Rectal smooth muscle tissue (tissue), 1 donor: ENCODE measurements around the gene SCN11A.

ENCODE experiments used
- H3K27ac ChIP-seq: one replicate; pipeline ENCODE4 v1.7.0; 2013; ENCODE audit warnings: low read depth, low read length, inconsistent platforms
- H3K27me3 ChIP-seq: one replicate; pipeline ENCODE4 v1.7.0; 2013; ENCODE audit warnings: low read length; ENCODE audit not compliant: control insufficient read depth, insufficient read depth
- H3K36me3 ChIP-seq: one replicate; pipeline ENCODE4 v1.7.0; 2013; ENCODE audit warnings: low read length; ENCODE audit not compliant: control insufficient read depth, insufficient read depth
- H3K4me1 ChIP-seq: one replicate; pipeline ENCODE4 v1.7.0; 2013; ENCODE audit warnings: low read length; ENCODE audit not compliant: control insufficient read depth, insufficient read depth
- H3K4me3 ChIP-seq: one replicate; pipeline ENCODE4 v1.7.0; 2013; ENCODE audit warnings: low read length
- H3K9ac ChIP-seq: one replicate; pipeline ENCODE4 v1.7.0; 2013; ENCODE audit warnings: low read length

The SCN11A gene

GRCh38 chr3:39088889-39089288 is 37.1 kb upstream of the SCN11A start:
- H3K27ac ChIP-seq, result no peak overlapping the region
- H3K27me3 ChIP-seq, result no peaks in the 10 kb centered on the region
- no peak overlapping the region for H3K9ac ChIP-seq
- H3K36me3 ChIP-seq, result peaks cover 34% of the 10 kb centered on the region
- no peak overlapping the region for H3K4me3 ChIP-seq
- no peaks in the 10 kb centered on the region for H3K4me1 ChIP-seq

GRCh38 chr3:39088456-39088855 is 36.7 kb upstream of the SCN11A start:
- peaks cover 33% of the 10 kb centered on the region for H3K36me3 ChIP-seq

GRCh38 chr3:39086144-39086543 is 34.4 kb upstream of the SCN11A start:
- Histone ChIP-seq H3K4me1 (no peaks in the 10 kb centered on the region), H3K27ac (no peak overlapping the region), H3K9ac (no peak overlapping the region), H3K36me3 (peaks cover 28% of the 10 kb centered on the region), H3K4me3 (no peak overlapping the region), H3K27me3 (no peaks in the 10 kb centered on the region)

More at GRCh38 chr3:39088456-39088855, 36.7 kb upstream of the SCN11A start:
- Histone ChIP-seq H3K4me3 (no peak overlapping the region), H3K4me1 (no peaks in the 10 kb centered on the region), H3K9ac (no peak overlapping the region), H3K27ac (no peak overlapping the region), H3K27me3 (no peaks in the 10 kb centered on the region)

GRCh38 chr3:39082666-39083313 is 31.0 kb upstream of the SCN11A start:
- Histone ChIP-seq H3K36me3 (peaks cover 15% of the 10 kb centered on the region), H3K9ac (no peak overlapping the region), H3K4me1 (no peaks in the 10 kb centered on the region), H3K27ac (no peak overlapping the region), H3K27me3 (no peaks in the 10 kb centered on the region), H3K4me3 (no peak overlapping the region)

GRCh38 chr3:39080026-39080425 is 28.3 kb upstream of the SCN11A start:
- no peak overlapping the region for H3K9ac ChIP-seq
- peaks cover 16% of the 10 kb centered on the region for H3K36me3 ChIP-seq
- no peak overlapping the region for H3K4me3 ChIP-seq
- H3K27me3 ChIP-seq, result no peaks in the 10 kb centered on the region
- no peaks in the 10 kb centered on the region for H3K4me1 ChIP-seq
- H3K27ac ChIP-seq, result no peak overlapping the region

- peaks cover 18% of the 10 kb centered on the region for H3K36me3 ChIP-seq
- no peaks in the 10 kb centered on the region for H3K27me3 ChIP-seq
- no peak overlapping the region for H3K9ac ChIP-seq
- H3K27ac ChIP-seq, result no peak overlapping the region
- no peaks in the 10 kb centered on the region for H3K4me1 ChIP-seq
- H3K4me3 ChIP-seq, result no peak overlapping the region
These were observed 27.8 kb upstream of the SCN11A start for GRCh38 chr3:39079530-39079929.

- Histone ChIP-seq H3K36me3 (peaks cover 33% of the 10 kb centered on the region), H3K4me3 (no peak overlapping the region), H3K27me3 (no peaks in the 10 kb centered on the region), H3K4me1 (no peaks in the 10 kb centered on the region), H3K9ac (no peak overlapping the region), H3K27ac (no peak overlapping the region)
These were observed 24.2 kb upstream of the SCN11A start for GRCh38 chr3:39075910-39076309.

- Histone ChIP-seq H3K4me3 (no peak overlapping the region), H3K27me3 (no peaks in the 10 kb centered on the region), H3K9ac (no peak overlapping the region), H3K4me1 (peaks cover 2% of the 10 kb centered on the region), H3K27ac (no peak overlapping the region), H3K36me3 (peaks cover 8% of the 10 kb centered on the region)
These were observed 16.8 kb upstream of the SCN11A start for GRCh38 chr3:39068556-39068955.

GRCh38 chr3:39067286-39067685 is 15.5 kb upstream of the SCN11A start:
- H3K27me3 ChIP-seq, result no peaks in the 10 kb centered on the region
- no peak overlapping the region for H3K27ac ChIP-seq
- H3K4me1 ChIP-seq, result peaks cover 2% of the 10 kb centered on the region
- H3K36me3 ChIP-seq, result peaks cover 4% of the 10 kb centered on the region
- no peak overlapping the region for H3K4me3 ChIP-seq
- H3K9ac ChIP-seq, result no peak overlapping the region

- Histone ChIP-seq H3K27ac (no peak overlapping the region), H3K27me3 (no peaks in the 10 kb centered on the region), H3K9ac (no peak overlapping the region), H3K36me3 (no peaks in the 10 kb centered on the region), H3K4me3 (no peak overlapping the region), H3K4me1 (peaks cover 2% of the 10 kb centered on the region)
These were observed 13.5 kb upstream of the SCN11A start for GRCh38 chr3:39065197-39065596.

- Histone ChIP-seq H3K36me3 (no peaks in the 10 kb centered on the region), H3K4me1 (peaks cover 2% of the 10 kb centered on the region), H3K4me3 (no peak overlapping the region), H3K27me3 (no peaks in the 10 kb centered on the region), H3K27ac (no peak overlapping the region), H3K9ac (no peak overlapping the region)
These were observed 12.9 kb upstream of the SCN11A start for GRCh38 chr3:39064646-39065045.

GRCh38 chr3:39063143-39063542 is 11.4 kb upstream of the SCN11A start:
- H3K9ac ChIP-seq, result no peak overlapping the region
- no peak overlapping the region for H3K27ac ChIP-seq
- no peak overlapping the region for H3K4me3 ChIP-seq
- H3K4me1 ChIP-seq, result peaks cover 2% of the 10 kb centered on the region
- no peaks in the 10 kb centered on the region for H3K36me3 ChIP-seq
- H3K27me3 ChIP-seq, result no peaks in the 10 kb centered on the region

GRCh38 chr3:39062180-39062579 is 10.4 kb upstream of the SCN11A start:
- Histone ChIP-seq H3K4me1 (peaks cover 2% of the 10 kb centered on the region), H3K36me3 (no peaks in the 10 kb centered on the region), H3K9ac (no peak overlapping the region), H3K4me3 (no peak overlapping the region), H3K27ac (no peak overlapping the region), H3K27me3 (no peaks in the 10 kb centered on the region)
